Smooth muscle cell (in vitro differentiated cells): Measurements from ENCODE around the gene HIKESHI. TPM values are rescaled to one million over a fixed set of nuclear protein-coding genes. Genes with fewer than 3 reads are reported as not detected.

Experiments used
- DNase-seq: peaks from one replicate; lab custom pipeline; 2025; ENCODE audit not compliant: unreplicated experiment; lab: John Stamatoyannopoulos, UW
- H2AFZ ChIP-seq: fragments of 200-600 bp; sonication (generic); 2 replicates; pipeline ENCODE4 v1.6.0; 2016; ENCODE audit warnings: antibody characterized with exemption, low read depth, mild to moderate bottlenecking
- H3F3A ChIP-seq: fragments of 200-600 bp; sonication (generic); 2 replicates; pipeline ENCODE4 v1.6.0; 2017; ENCODE audit warnings: antibody characterized with exemption, low read depth
- H3K27ac ChIP-seq: fragments of 200-600 bp; sonication (generic); 2 replicates; pipeline ENCODE4 v1.5.1; 2016; ENCODE audit warnings: low read depth, mild to moderate bottlenecking
- H3K27me3 ChIP-seq: fragments of 200-600 bp; sonication (generic); 2 replicates; pipeline ENCODE4 v1.6.1; 2016; ENCODE audit warnings: low read depth, mild to moderate bottlenecking
- H3K36me3 ChIP-seq: fragments of 200-600 bp; sonication (generic); 2 replicates; pipeline ENCODE4 v1.5.1; 2016; ENCODE audit warnings: low read depth
- H3K4me1 ChIP-seq: fragments of 200-600 bp; sonication (generic); 2 replicates; pipeline ENCODE4 v1.5.1; 2016; ENCODE audit warnings: low read depth
- H3K4me2 ChIP-seq: fragments of 200-600 bp; sonication (generic); 2 replicates; pipeline ENCODE4 v1.6.0; 2016; ENCODE audit warnings: mild to moderate bottlenecking
- H3K4me3 ChIP-seq: fragments of 200-600 bp; sonication (generic); 2 replicates; pipeline ENCODE4 v1.5.1; 2016; ENCODE audit warnings: mild to moderate bottlenecking
- H3K79me2 ChIP-seq: fragments of 200-600 bp; sonication (generic); 2 replicates; pipeline ENCODE4 v1.6.0; 2016; ENCODE audit warnings: low read depth, mild to moderate bottlenecking
- H3K9ac ChIP-seq: fragments of 200-600 bp; sonication (generic); 2 replicates; pipeline ENCODE4 v1.6.0; 2016; ENCODE audit warnings: low read depth
- H3K9me3 ChIP-seq: fragments of 200-600 bp; sonication (generic); replicated peaks from 2 replicates; pipeline ENCODE4 v1.5.1; 2016; ENCODE audit warnings: low read depth
- H4K20me1 ChIP-seq: fragments of 200-600 bp; sonication (generic); 2 replicates; pipeline ENCODE4 v1.6.0; 2016; ENCODE audit warnings: low read depth
- WGBS: methylation state at CpG from one replicate; pipeline ENCODE4 v1.1.7; 2016; ENCODE audit warnings: low lambda C conversion rate; 5-methylcytosine and 5-hydroxymethylcytosine counted together
- polyA plus RNA-seq: library from polyadenylated mRNA; unstranded; fragments of >200 nt; fragmentation: Nextera tagmentation; extraction: Ambion mirVana; gene quantifications from 2 replicates; pipeline ENCODE4 v1.2.1, GENCODE V29; 2016
- small RNA-seq: library from RNA; depleted of rRNA; stranded (forward); fragments of <200 nt; gene quantifications from one replicate; pipeline ENCODE3, GENCODE V24; 2014
- total RNA-seq: library from RNA; depleted of rRNA; stranded (reverse); fragments of >200 nt; gene quantifications from 2 replicates; pipeline ENCODE4 v1.2.3, GENCODE V29; 2014
- TF ChIP-seq, protein P1 (sequence below): fragments of 200-600 bp; sonication (generic); IDR thresholded peaks from 2 replicates; pipeline ENCODE4 v1.5.1; 2017; ENCODE audit warnings: borderline replicate concordance, mild to moderate bottlenecking, antibody characterized with exemption; ENCODE audit not compliant: insufficient read depth, poor library complexity, severe bottlenecking

The HIKESHI gene
- total and polyA plus RNA-seq, 2 experiments from 2014 or later, result 63.0 to 71.1 TPM

DNA sequence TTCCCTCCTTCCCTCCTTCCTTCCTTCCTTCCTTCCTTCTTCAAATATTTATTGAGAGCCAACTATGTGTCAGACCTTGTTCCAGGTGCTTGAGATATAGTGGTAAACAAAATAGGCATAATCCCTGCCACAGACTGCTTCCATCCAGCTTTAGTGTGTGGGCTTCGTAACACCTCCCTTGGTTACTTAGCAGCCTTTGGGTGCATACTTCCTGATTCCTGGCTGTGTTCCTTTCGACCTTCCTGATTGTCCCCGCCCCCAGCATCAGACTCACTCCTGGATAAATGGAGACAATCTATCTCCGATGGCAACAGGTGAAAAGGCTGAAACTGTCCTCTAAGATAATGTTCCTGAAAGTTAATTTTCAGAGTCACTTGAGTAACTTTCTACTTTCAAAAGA lies 86.2 kb downstream of the HIKESHI start:
- H4K20me1 ChIP-seq, result no peaks in the 10 kb centered on the region
- H3K79me2 ChIP-seq, result no peaks in the 10 kb centered on the region
- no peaks in the 10 kb centered on the region for H3K27me3 ChIP-seq
- no peaks in the 10 kb centered on the region for H3K4me1 ChIP-seq
- no peaks in the 10 kb centered on the region for H3F3A ChIP-seq
- H3K27ac ChIP-seq, result no peak overlapping the region
- H2AFZ ChIP-seq, result no peak overlapping the region
- no peak overlapping the region for H3K4me2 ChIP-seq
- no peak overlapping the region for H3K9ac ChIP-seq
- TF ChIP-seq, protein P1, sequence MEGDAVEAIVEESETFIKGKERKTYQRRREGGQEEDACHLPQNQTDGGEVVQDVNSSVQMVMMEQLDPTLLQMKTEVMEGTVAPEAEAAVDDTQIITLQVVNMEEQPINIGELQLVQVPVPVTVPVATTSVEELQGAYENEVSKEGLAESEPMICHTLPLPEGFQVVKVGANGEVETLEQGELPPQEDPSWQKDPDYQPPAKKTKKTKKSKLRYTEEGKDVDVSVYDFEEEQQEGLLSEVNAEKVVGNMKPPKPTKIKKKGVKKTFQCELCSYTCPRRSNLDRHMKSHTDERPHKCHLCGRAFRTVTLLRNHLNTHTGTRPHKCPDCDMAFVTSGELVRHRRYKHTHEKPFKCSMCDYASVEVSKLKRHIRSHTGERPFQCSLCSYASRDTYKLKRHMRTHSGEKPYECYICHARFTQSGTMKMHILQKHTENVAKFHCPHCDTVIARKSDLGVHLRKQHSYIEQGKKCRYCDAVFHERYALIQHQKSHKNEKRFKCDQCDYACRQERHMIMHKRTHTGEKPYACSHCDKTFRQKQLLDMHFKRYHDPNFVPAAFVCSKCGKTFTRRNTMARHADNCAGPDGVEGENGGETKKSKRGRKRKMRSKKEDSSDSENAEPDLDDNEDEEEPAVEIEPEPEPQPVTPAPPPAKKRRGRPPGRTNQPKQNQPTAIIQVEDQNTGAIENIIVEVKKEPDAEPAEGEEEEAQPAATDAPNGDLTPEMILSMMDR, result no peak
- WGBS, result 77% methylated on average over 4 of the region's 4 CpGs
- H3K4me3 ChIP-seq, result no peak overlapping the region
- H3K36me3 ChIP-seq, result no peaks in the 10 kb centered on the region
- DNase-seq, result no peak
- no peaks in the 10 kb centered on the region for H3K9me3 ChIP-seq

DNA sequence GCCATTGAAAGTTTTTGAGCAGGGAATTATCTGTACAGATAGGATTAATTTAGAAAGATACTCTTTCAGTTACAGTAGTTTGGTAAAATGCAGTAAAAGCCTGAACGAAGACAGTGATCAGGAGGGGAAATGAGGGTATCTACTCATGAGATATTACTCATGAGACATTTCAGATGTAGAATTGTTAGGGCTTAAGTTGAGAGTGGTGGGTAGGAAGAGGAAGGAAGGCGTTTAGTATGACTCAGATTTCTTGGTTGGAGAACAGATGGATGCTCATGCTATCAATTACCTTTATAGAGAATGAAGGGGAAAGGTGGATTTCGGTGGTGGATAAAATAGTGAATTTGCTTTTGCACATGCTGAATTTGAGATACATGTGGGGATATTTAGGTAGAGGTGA lies 88.4 kb downstream of the HIKESHI start:
- 60% methylated on average over 3 of the region's 3 CpGs for WGBS
- Histone ChIP-seq H3K4me1 (peaks cover 11% of the 10 kb centered on the region), H3K27ac (no peak overlapping the region), H3K9ac (no peak overlapping the region), H3K4me2 (no peak overlapping the region), H4K20me1 (no peaks in the 10 kb centered on the region), H3K9me3 (no peaks in the 10 kb centered on the region), H3K27me3 (no peaks in the 10 kb centered on the region), H3K36me3 (no peaks in the 10 kb centered on the region), H3K79me2 (no peaks in the 10 kb centered on the region), H3F3A (peaks cover 7% of the 10 kb centered on the region), H2AFZ (no peak overlapping the region), H3K4me3 (no peak overlapping the region)
- no peak for DNase-seq
- TF ChIP-seq, protein P1, result no peak

DNA sequence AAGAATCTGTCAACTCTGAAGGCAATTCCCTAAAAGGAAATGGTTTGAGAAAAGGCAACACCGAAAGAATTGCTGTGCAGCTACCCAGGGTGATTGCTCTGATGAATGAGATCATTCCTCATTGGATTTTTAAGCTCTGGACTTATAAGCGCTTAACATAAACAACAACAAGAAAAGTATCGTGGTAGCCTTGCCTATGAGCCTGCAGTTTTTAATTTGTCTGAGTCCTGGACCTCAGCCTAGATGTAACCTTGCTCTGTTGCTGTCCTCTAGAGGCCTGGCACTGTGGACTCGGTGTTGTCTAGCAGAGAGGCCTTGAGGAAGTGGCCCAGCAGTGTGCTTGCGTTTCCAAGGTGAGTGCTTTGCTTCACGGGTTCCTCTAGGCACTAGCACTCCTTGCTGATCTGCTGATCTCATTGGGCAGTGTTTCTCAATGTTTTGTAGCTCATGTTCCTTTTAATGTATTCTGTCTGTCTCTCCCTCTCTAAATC lies 93.1 kb downstream of the HIKESHI start:
- Histone ChIP-seq H3K9ac (no peak overlapping the region), H3K4me2 (peak overlapping the region; percentile 60), H3K36me3 (no peaks in the 10 kb centered on the region), H2AFZ (peak overlapping the region; percentile 83), H3K27ac (peak overlapping the region; percentile 71), H3K4me1 (peaks cover 11% of the 10 kb centered on the region), H4K20me1 (no peaks in the 10 kb centered on the region), H3K27me3 (no peaks in the 10 kb centered on the region), H3K4me3 (no peak overlapping the region), H3K9me3 (no peaks in the 10 kb centered on the region), H3K79me2 (no peaks in the 10 kb centered on the region), H3F3A (peaks cover 7% of the 10 kb centered on the region)
- DNase-seq, result no peak
- WGBS, result 24% methylated on average over 6 of the region's 6 CpGs
- TF ChIP-seq, protein P1, result no peak

Small RNAs within 50 kb of the gene (small RNA-seq; reads per million reads assigned to genes)
- not detected for gene RN7SL225P

Other genes starting within 250 kb of the HIKESHI start
- gene PICALM, start 233.2 kb upstream of the HIKESHI start, total RNA-seq, result 420 and 421 TPM in 2 replicates
- gene PICALM, start 233.2 kb upstream of the HIKESHI start, polyA plus RNA-seq, result 72.9 and 75.4 TPM in 2 replicates
- 24.7 and 38.7 TPM in 2 replicates for gene EED, start 57.5 kb upstream of the HIKESHI start, total RNA-seq
- 18.6 and 26.7 TPM in 2 replicates for gene EED, start 57.5 kb upstream of the HIKESHI start, polyA plus RNA-seq
- gene CCDC81, start 72.6 kb downstream of the HIKESHI start, total RNA-seq, result 6.5 and 9.8 TPM in 2 replicates
- 4.3 and 4.8 TPM in 2 replicates for gene CCDC81, start 72.6 kb downstream of the HIKESHI start, polyA plus RNA-seq